VCaP (cell line): ENCODE results near the gene ZNF121.

Experiments
- H3K27ac ChIP-seq: fragments of 450-650 bp; 2 replicates; pipeline ENCODE4 v1.5.1; 2017
- CTCF ChIP-seq: fragments of 450-650 bp; conservative IDR thresholded peaks from 2 replicates; pipeline ENCODE4 v1.5.1; 2017; ENCODE audit warnings: mild to moderate bottlenecking, moderate library complexity

The ZNF121 gene

GRCh38 chr19:9584073-9584833 lies at the start of gene ZNF121:
Gene ZNF121 (minus strand): TSS chr19:9584504. CDS start chr19:9568097, 16,407 bp downstream.
- TF ChIP-seq CTCF, result no peak
- H3K27ac ChIP-seq, result peak within 1 kb of the TSS; percentile 87

- H3K27ac ChIP-seq, result no peak overlapping the region
- TF ChIP-seq CTCF, result no peak
Observed at GRCh38 chr19:9627856-9628255, 43.6 kb upstream of the ZNF121 start.

- no peak for TF ChIP-seq CTCF
- H3K27ac ChIP-seq, result peak overlapping the region; percentile 94
Observed at GRCh38 chr19:9622531-9622930, 38.2 kb upstream of the ZNF121 start.

- peak within 1 kb of the TSS; percentile 94 for H3K27ac ChIP-seq
- no peak for TF ChIP-seq CTCF
Observed at GRCh38 chr19:9621156-9622037, 37.1 kb upstream of the ZNF121 start, which contains the start of gene ZNF561. Gene ZNF561 (minus strand): TSS chr19:9621232. CDS start chr19:9619456, 1,776 bp downstream.

GRCh38 chr19:9620842-9621155 lies 36.5 kb upstream of the ZNF121 start:
- no peak for TF ChIP-seq CTCF
- peak overlapping the region; percentile 94 for H3K27ac ChIP-seq

- H3K27ac ChIP-seq, result no peak overlapping the region
- no peak for TF ChIP-seq CTCF
Observed at GRCh38 chr19:9615844-9616243, 31.5 kb upstream of the ZNF121 start.

GRCh38 chr19:9610484-9611113 lies 26.3 kb upstream of the ZNF121 start:
- H3K27ac ChIP-seq, result no peak overlapping the region

More at GRCh38 chr19:9610484-9611113, 26.3 kb upstream of the ZNF121 start:
- no peak for TF ChIP-seq CTCF
